Fibroblast of lung (primary cell): ENCODE results near the gene VWC2L. TPM values are rescaled to one million over a fixed set of nuclear protein-coding genes. Genes with fewer than 3 reads are reported as not detected.

Experiments used
- DNase-seq, 2 donors: peaks; one replicate each; pipeline versions ENCODE4 v3.0.0 to v3.0.0-alpha.2; 2010; ENCODE audit warnings: low read depth in 2 of 2
- H2AFZ ChIP-seq: 2 replicates; pipeline ENCODE4 v1.5.1; 2012; ENCODE audit warnings: low read length, control low read depth, inconsistent platforms
- H3K27ac ChIP-seq: 2 replicates; pipeline ENCODE4 v1.5.1; 2011; ENCODE audit warnings: low read length, control low read depth; ENCODE audit not compliant: insufficient read depth
- H3K27me3 ChIP-seq: 2 replicates; pipeline ENCODE4 v1.5.1; 2011; ENCODE audit warnings: mild to moderate bottlenecking, low read length; ENCODE audit not compliant: control insufficient read depth, insufficient read depth
- H3K36me3 ChIP-seq: 2 replicates; pipeline ENCODE4 v1.5.1; 2011; ENCODE audit warnings: low read length; ENCODE audit not compliant: control insufficient read depth, insufficient read depth
- H3K4me1 ChIP-seq: 2 replicates; pipeline ENCODE4 v1.5.1; 2011; ENCODE audit warnings: low read length; ENCODE audit not compliant: control insufficient read depth, insufficient read depth; ENCODE audit errors: extremely low read depth
- H3K4me2 ChIP-seq: 2 replicates; pipeline ENCODE4 v1.5.1; 2011; ENCODE audit warnings: low read length, control low read depth; ENCODE audit not compliant: insufficient read depth; ENCODE audit errors: extremely low read depth
- H3K4me3 ChIP-seq, 4 experiments: fragments of 200-600 bp in 1 of 4; sonication (generic) in 1 of 4; replicated peaks in 1 of 4; 2 replicates each; pipeline ENCODE4 v1.5.1; 2011 to 2016; ENCODE audit warnings: low read length in 4 of 4, low read depth in 3 of 4, mild to moderate bottlenecking in 3 of 4, control low read depth in 2 of 4, inconsistent platforms in 1 of 4, mixed read lengths in 1 of 4; ENCODE audit not compliant: insufficient read depth in 1 of 4; ENCODE audit errors: control extremely low read depth in 1 of 4
- H3K79me2 ChIP-seq: 2 replicates; pipeline ENCODE4 v1.5.1; 2012; ENCODE audit warnings: mild to moderate bottlenecking, low read length, inconsistent platforms; ENCODE audit not compliant: control insufficient read depth, insufficient read depth
- H3K9ac ChIP-seq: 2 replicates; pipeline ENCODE4 v1.5.1; 2011; ENCODE audit warnings: mild to moderate bottlenecking, low read length, control low read depth; ENCODE audit not compliant: insufficient read depth
- H3K9me3 ChIP-seq: 2 replicates; pipeline ENCODE4 v1.5.1; 2012; ENCODE audit warnings: low read depth, low read length; ENCODE audit not compliant: control insufficient read depth, insufficient read depth
- H4K20me1 ChIP-seq: 2 replicates; pipeline ENCODE4 v1.5.1; 2011; ENCODE audit warnings: low read length; ENCODE audit not compliant: control insufficient read depth, insufficient read depth; ENCODE audit errors: extremely low read depth
- EZH2 ChIP-seq: IDR thresholded peaks from 2 replicates; pipeline ENCODE4 v1.5.1; 2012; ENCODE audit warnings: low read length, control low read depth, mild to moderate bottlenecking; ENCODE audit errors: missing control alignments
- polyA plus RNA-seq, 2 donors: library from polyadenylated mRNA; depleted of rRNA in 1 of 2; stranded (reverse) in 1 of 2; unstranded in 1 of 2; fragments of >200 nt; gene quantifications; 2 replicates each; pipeline ENCODE4 v1.2.1, GENCODE V29; 2011 to 2012; ENCODE audit warnings: missing spikeins in 1 of 2
- total RNA-seq: library from RNA; depleted of rRNA; stranded (reverse); fragments of >200 nt; gene quantifications from 2 replicates; pipeline ENCODE4 v1.2.1, GENCODE V29; 2014
- TF ChIP-seq, protein P1 (sequence below), 2 donors: IDR thresholded peaks in 1 of 2; conservative IDR thresholded peaks in 1 of 2; 1 replicate in 1 of 2; 2 replicates in 1 of 2; pipeline ENCODE4 v1.5.1; 2011 to 2012; ENCODE audit warnings: low read length in 2 of 2, control low read depth in 1 of 2, inconsistent platforms in 1 of 2, low read depth in 1 of 2, mild to moderate bottlenecking in 1 of 2

Gene VWC2L
- total and polyA plus RNA-seq, 2 donors (not counting 1 experiment from before 2014, with no cell fraction given), result not detected

GRCh38 chr2:214575030-214575429, 164.2 kb downstream of the VWC2L start:
- Histone ChIP-seq H3K79me2 (no peaks in the 10 kb centered on the region), H3K9ac (no peak overlapping the region), H3K4me3 (no peak overlapping the region), H3K4me1 (no peaks in the 10 kb centered on the region), H3K4me2 (no peak overlapping the region), H3K27ac (no peak overlapping the region), H2AFZ (no peak overlapping the region), H3K36me3 (no peaks in the 10 kb centered on the region), H4K20me1 (no peaks in the 10 kb centered on the region), H3K27me3 (no peaks in the 10 kb centered on the region), H3K9me3 (no peaks in the 10 kb centered on the region)
- peak in 1 of 2 donors; percentile 46 for DNase-seq
- TF ChIP-seq, protein P1, sequence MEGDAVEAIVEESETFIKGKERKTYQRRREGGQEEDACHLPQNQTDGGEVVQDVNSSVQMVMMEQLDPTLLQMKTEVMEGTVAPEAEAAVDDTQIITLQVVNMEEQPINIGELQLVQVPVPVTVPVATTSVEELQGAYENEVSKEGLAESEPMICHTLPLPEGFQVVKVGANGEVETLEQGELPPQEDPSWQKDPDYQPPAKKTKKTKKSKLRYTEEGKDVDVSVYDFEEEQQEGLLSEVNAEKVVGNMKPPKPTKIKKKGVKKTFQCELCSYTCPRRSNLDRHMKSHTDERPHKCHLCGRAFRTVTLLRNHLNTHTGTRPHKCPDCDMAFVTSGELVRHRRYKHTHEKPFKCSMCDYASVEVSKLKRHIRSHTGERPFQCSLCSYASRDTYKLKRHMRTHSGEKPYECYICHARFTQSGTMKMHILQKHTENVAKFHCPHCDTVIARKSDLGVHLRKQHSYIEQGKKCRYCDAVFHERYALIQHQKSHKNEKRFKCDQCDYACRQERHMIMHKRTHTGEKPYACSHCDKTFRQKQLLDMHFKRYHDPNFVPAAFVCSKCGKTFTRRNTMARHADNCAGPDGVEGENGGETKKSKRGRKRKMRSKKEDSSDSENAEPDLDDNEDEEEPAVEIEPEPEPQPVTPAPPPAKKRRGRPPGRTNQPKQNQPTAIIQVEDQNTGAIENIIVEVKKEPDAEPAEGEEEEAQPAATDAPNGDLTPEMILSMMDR (conservative IDR thresholded peaks at IDR 0.05 in 1 of 2, IDR thresholded peaks at IDR 0.05 in 1 of 2; ENCODE audit: low read depth in 1 of 2, low read length in 2 of 2), result no peak
- no peak for TF ChIP-seq EZH2

DNA sequence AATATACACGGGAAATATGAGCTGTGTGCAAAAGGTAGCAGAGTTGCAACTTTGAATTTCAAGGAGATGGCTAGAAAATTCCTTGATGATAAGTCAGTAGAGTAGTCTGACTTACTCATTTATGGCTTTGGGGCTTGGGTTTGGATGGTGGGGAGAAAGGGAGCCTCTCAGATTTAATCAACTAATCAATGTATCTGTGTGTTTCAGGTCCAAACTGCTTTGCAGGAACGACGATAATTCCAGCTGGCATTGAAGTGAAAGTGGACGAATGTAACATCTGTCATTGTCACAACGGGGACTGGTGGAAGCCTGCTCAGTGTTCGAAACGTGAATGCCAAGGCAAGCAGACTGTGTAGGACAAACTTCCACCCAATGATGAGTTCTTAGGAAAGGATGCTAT, 164.6 kb downstream of the VWC2L start:
- no peaks in the 10 kb centered on the region for H4K20me1 ChIP-seq
- H2AFZ ChIP-seq, result no peak overlapping the region
- no peak overlapping the region for H3K9ac ChIP-seq
- H3K79me2 ChIP-seq, result no peaks in the 10 kb centered on the region
- H3K9me3 ChIP-seq, result no peaks in the 10 kb centered on the region
- H3K4me2 ChIP-seq, result no peak overlapping the region
- no peaks in the 10 kb centered on the region for H3K4me1 ChIP-seq
- no peaks in the 10 kb centered on the region for H3K36me3 ChIP-seq
- H3K27ac ChIP-seq, result no peak overlapping the region
- H3K27me3 ChIP-seq, result no peaks in the 10 kb centered on the region
- TF ChIP-seq, protein P1 (conservative IDR thresholded peaks at IDR 0.05 in 1 of 2, IDR thresholded peaks at IDR 0.05 in 1 of 2; ENCODE audit: low read depth in 1 of 2, low read length in 2 of 2), result no peak
- no peak for TF ChIP-seq EZH2
- DNase-seq, result peak in 1 of 2 donors; percentile 52
- H3K4me3 ChIP-seq, result no peak overlapping the region

DNA sequence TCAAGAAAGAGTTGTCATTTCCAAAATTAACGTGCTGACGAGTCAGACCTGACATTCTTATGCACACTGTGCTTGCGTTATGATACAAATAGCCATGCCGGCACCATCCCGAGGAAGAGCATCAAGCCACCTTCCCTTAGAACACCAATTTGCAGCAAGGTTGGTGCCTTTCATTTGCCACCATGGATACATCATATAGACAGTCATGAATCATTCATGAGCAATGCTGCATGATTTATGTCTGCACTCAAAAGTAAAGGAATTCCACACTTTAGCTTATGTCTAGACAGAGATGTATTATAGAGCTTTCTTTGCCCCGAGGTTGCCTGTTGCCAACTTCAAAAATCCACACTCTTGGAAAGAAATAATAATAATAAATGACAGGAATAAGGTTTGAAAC, 166.9 kb downstream of the VWC2L start:
- TF ChIP-seq, protein P1 (conservative IDR thresholded peaks at IDR 0.05 in 1 of 2, IDR thresholded peaks at IDR 0.05 in 1 of 2; ENCODE audit: low read depth in 1 of 2, low read length in 2 of 2), result no peak
- TF ChIP-seq EZH2, result no peak
- Histone ChIP-seq H3K27me3 (no peaks in the 10 kb centered on the region), H3K36me3 (no peaks in the 10 kb centered on the region), H2AFZ (no peak overlapping the region), H3K79me2 (no peaks in the 10 kb centered on the region), H3K4me1 (no peaks in the 10 kb centered on the region), H3K9me3 (no peaks in the 10 kb centered on the region), H3K27ac (no peak overlapping the region), H3K4me2 (no peak overlapping the region), H3K9ac (no peak overlapping the region), H4K20me1 (no peaks in the 10 kb centered on the region), H3K4me3 (no peak overlapping the region)
- peak in 1 of 2 donors; percentile 69 for DNase-seq
